Activated CD8-positive, alpha-beta memory T cell treated with anti-CD3 and anti-CD28 coated beads, Interleukin-2, amount 50 U/mL, for 24 hours (primary cell): ENCODE results near the gene MAP1B.

Experiments used
- DNase-seq: peaks from one replicate; pipeline ENCODE4 v3.0.0-alpha.2; 2020; ENCODE audit errors: extremely low read depth

Gene MAP1B

GRCh38 chr5:72251386-72251785 is 144.1 kb downstream of the MAP1B start:
- no peak for DNase-seq

GRCh38 chr5:72252008-72252407 is 144.7 kb downstream of the MAP1B start:
- no peak for DNase-seq

GRCh38 chr5:72252574-72253155 is 145.4 kb downstream of the MAP1B start:
- no peak for DNase-seq

- no peak for DNase-seq
Measured at GRCh38 chr5:72255237-72255636, 148.0 kb downstream of the MAP1B start.

- DNase-seq: no peak
Measured at GRCh38 chr5:72255670-72256069, 148.4 kb downstream of the MAP1B start.

- DNase-seq: no peak
Measured at GRCh38 chr5:72256536-72256935, 149.3 kb downstream of the MAP1B start.
